GM10266 (cell line): ENCODE measurements around the gene CLCA2.
A peak's percentile ranks its signal among the peaks of the same experiment; 100 is the strongest.
"Not testable (repeated sequence)": the region's sequence is repeated elsewhere in the genome, so short reads cannot be mapped to it uniquely, and the experiment has no call there.

Source experiments
- DNase-seq: peaks from one replicate; pipeline ENCODE4 v3.0.0; 2012; ENCODE audit errors: extremely low spot score
- TF ChIP-seq, protein P1 (sequence below): IDR thresholded peaks from 2 replicates; pipeline ENCODE4 v1.5.1; 2012; ENCODE audit warnings: mild to moderate bottlenecking, low read depth; ENCODE audit not compliant: control insufficient read depth, insufficient read depth; ENCODE audit errors: missing control alignments

CLCA2 gene

DNA sequence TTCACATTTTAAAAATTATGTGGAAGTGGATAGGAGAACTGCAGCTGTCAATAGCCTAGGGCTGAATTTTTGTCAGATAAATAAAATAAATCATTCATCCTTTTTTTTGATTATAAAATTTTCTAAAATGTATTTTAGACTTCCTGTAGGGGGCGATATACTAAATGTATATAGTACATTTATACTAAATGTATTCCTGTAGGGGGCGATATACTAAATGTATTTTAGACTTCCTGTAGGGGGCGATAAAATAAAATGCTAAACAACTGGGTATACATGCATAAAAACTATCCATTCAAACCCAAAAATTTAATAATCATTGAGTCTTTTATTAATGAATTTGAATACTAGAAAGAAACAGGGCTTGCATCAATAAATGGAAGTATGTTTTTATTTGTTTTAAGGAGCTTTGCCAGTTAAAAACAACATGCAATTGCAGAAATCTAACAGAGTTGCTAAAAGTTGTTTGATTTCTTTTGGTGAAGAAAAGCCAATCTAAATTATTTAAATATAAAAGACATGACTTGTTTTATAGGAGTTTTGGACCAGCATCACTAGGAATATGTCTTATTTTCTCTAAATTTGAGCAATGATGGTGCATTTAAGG lies 76.1 kb downstream of the CLCA2 start:
- DNase-seq, result peak; percentile 25
- TF ChIP-seq, protein P1, sequence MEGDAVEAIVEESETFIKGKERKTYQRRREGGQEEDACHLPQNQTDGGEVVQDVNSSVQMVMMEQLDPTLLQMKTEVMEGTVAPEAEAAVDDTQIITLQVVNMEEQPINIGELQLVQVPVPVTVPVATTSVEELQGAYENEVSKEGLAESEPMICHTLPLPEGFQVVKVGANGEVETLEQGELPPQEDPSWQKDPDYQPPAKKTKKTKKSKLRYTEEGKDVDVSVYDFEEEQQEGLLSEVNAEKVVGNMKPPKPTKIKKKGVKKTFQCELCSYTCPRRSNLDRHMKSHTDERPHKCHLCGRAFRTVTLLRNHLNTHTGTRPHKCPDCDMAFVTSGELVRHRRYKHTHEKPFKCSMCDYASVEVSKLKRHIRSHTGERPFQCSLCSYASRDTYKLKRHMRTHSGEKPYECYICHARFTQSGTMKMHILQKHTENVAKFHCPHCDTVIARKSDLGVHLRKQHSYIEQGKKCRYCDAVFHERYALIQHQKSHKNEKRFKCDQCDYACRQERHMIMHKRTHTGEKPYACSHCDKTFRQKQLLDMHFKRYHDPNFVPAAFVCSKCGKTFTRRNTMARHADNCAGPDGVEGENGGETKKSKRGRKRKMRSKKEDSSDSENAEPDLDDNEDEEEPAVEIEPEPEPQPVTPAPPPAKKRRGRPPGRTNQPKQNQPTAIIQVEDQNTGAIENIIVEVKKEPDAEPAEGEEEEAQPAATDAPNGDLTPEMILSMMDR, result peak; percentile 74

DNA sequence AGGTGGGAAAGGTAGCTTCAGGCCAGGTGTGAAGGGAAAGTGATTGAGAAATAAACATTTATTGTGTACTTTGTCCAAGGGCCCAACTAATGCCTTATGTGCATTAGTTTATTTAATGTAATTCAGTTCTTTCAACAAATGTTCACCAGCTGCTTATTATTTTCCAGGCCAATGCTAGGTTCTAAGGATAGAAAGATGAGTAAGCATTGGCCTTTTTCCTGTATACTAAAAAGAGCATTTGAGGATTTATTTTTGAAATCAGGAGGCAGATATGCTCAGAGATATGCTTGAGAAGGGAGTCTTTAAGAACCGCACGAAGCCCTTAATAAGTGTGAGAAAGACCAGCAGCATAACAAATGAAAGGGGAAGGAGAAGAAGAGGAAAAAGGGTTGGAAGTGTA lies 76.7 kb downstream of the CLCA2 start:
- DNase-seq, result no peak
- TF ChIP-seq, protein P1, result no peak

DNA sequence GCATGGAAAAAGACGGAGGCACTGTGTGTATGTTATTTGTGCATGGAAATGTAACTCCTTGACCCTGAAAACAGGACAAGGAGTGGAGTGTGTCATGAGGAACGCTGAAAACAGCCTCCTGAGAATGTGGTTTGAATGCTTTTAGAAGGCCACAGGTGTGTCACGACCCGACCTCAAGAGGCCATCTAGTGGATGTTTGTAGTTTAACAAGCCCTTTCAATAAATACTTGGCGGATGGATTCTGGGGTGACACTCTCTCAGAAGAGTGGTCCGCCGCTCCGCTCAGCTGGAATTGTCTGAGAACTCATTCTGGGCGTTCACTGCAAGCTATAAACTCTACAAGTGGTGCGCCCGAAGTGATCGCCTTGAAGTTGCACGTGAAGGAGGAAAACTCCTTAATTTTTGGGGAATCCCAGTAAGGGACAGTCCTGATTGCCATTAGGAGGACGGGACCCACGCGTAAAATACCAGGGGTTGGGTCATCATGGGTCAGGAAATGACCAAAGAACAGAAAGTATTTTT lies 78.2 kb downstream of the CLCA2 start:
- TF ChIP-seq, protein P1, result peak; percentile 51
- DNase-seq, result not testable (repeated sequence)

DNA sequence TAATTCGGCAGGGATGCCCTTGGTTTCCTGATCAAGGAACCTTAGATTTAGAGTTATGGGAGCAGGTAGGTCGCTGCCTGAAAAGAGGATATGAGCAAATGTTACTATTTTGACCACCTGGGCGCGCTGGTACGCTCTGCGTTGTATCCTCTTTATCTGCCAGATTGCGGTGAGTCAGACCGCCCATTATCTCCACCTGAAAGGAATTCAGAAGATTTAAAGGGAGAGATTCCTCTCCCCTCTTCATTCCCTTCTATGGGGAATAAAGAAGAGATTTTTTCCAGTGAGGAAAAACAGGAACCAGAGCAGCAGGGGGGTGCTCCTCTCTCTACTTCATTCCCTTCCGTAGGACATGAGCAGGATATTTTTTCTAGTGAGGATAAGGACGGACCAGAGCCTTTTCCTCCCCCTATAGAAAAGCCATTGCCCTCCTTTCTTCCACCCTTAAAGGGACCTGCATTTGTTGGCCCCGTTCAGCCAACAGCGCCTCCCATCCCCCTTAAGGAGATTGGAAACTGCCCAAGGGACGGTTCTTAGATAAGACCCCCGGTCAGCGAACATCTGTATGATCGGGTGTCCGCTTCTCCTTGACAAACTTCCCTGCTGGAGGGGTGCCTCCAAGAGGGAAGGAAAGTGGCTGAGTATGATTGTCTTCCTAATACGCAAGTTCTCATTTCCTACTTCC lies 78.9 kb downstream of the CLCA2 start:
- no peak for DNase-seq
- TF ChIP-seq, protein P1, result no peak

DNA sequence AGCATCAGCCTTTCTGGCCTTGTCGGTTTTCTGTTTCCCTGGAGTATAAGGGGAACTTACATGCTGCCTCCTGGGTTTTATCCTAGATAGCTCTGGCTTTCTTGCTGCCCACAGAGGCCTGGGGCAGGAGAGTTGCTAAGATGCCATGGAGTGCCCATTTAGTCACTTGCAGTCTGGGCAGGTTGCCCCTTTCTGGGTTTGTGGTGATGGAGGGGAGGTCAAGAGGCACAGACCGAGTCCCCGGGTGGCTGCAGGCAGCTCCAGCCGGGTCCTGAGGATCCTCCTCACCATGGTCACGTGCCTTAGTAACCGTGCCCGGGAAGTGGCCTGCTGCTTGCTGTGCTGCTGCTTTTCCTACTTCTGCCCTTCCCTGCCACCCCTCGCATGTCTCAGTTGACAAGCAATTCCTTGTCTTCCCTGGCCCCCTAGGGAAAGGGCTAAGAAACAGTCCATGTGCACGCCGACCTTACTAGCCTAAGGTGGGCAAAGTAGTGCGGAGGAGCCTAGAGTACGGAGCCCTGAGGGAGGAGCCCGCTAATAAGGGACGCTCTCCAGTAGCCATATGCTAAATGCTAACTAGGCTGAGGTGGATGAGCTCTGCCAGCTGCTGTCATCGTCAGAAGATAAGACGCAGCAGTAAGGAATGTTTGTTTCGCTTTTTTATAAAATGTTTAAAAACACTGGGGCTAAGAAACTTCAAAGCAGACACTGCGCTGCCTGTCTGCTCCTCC lies 79.6 kb downstream of the CLCA2 start:
- TF ChIP-seq, protein P1, result no peak
- no peak for DNase-seq

DNA sequence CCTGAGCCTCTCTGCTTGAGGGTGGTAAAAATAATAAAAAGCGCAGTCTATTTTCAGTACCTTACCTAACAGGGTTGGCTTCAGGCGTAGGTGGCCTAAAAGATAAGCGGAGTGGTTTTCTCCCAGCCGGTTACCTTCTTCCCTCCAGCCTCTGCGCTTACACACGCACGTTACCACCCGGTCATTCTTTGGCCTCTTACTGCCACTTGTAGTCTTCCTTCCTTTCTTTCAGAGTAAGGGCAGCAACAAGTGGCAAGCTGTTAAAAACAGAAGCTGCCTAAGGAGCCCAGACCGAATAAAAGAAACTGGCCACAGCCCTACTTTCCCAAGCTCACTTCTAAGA lies 80.1 kb downstream of the CLCA2 start:
- TF ChIP-seq, protein P1, result no peak
- DNase-seq, result no peak
